Activated naive CD4-positive, alpha-beta T cell treated with Interleukin-2 at 50 U/mL for 16 hours (primary cell): ENCODE data around the gene TRIP13.

Source experiments
- DNase-seq: peaks from one replicate; pipeline ENCODE4 v3.0.0-alpha.2; 2020

The TRIP13 gene

DNA sequence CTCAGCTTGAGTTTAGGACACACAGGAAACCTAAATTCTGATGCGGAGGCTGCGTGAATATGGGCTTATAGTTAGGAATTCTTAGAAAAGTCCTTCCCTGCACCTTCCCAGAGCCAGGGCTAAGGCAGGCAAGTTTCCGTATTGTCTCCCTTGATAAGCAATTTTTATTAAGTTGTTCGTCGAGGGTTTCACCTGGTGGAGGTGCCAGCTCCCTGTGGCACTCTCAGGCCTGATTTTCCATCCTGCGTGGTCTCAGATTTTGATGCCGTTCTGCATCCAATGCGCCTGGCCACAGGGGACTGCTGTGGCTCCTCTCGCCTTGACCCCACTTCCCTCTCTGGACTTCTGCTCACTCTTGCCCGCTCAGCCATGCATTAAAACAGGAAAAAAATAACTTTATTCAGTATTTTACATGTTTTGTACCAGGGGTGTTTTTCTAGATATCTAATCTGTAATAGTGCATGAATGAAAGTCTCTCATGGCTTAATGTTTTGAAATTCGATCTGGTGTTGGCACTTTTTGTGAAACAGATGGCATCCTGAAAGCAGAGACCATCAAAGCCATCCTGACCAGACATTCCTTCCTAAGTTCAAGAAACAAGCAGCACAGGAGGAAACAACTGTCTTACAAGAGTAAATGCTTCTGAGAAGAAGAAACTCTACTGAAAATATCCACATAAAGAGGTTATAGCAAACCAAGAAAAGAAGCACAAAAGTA lies 50.7 kb downstream of the TRIP13 start:
- no peak for DNase-seq

DNA sequence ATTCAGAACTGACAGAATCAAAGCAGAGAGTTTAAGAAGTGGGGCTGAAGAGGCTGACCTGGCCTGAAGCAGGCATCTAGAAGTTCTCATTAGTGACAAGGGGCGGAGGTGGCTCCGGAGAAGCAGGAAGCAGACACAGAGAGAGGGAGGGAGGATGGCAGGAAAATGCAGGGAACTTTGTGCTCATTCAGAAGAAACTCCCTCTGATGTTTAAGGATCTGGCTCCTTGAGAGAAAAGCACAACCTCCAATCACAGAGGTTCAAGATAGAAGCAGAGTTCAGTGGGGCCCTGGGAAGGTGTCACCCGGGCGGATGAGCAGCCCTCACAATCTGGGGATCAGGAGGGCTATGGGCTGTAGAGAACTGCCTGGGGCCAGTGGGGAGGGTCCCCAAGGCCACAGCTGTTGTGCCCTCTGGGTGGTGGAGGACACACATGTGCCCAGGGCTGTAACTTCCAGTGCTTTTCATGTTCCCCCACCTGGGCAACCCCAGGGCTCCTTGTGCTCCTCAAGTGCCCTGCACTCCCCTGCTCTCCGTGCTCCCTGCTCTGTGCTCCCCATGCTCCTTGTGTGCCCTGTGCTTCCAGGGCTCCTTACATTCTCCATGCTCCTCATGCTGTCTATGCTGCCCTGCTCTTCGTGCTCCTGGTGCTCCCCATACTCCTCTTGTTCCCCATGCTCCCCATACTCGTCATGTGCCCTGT lies 51.4 kb downstream of the TRIP13 start:
- no peak for DNase-seq

DNA sequence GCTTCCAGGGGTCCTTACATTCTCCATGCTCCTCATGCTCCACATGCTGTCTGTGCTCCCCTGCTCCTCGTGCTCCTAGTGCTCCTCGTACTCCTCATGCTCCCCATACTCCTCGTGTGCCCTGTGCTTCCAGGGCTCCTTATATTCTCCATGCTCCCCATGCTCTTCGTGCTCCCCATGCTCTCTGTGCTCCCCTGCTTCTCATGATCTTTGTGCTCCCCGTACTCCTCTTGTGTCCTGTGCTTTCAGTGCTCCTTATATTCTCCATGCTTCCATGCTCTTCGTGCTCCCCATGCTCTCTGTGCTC lies 51.9 kb downstream of the TRIP13 start:
- no peak for DNase-seq

DNA sequence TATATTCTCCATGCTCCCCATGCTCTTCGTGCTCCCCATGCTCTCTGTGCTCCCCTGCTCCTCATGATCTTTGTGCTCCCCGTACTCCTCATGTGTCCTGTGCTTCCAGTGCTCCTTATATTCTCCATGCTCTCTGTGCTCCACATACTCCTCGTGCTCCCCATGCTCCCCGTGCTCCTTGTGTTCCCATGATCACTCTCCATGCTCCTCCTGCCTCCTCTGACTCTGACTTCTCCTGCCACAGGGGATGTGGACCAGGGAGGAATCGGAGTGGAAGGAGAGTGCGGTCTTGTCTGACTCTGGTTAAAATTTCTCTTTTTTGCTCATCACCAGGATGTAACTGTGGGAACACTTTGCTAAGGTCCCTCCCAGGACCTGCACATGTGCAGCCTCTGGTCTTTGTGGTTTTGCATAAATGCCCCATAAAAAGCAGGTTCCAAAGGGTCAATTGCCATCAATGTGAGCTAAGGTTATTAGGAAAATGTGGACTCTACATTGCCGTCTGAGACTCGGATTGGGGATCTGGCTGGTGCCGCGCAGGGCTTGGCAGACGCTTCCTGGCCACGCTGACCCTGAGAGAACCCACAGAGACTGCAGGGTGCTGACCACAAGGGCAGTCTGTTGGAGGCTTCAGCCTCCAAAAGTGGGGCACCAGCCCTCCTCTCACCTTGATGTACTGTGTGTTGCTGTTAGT lies 52.5 kb downstream of the TRIP13 start:
- no peak for DNase-seq

DNA sequence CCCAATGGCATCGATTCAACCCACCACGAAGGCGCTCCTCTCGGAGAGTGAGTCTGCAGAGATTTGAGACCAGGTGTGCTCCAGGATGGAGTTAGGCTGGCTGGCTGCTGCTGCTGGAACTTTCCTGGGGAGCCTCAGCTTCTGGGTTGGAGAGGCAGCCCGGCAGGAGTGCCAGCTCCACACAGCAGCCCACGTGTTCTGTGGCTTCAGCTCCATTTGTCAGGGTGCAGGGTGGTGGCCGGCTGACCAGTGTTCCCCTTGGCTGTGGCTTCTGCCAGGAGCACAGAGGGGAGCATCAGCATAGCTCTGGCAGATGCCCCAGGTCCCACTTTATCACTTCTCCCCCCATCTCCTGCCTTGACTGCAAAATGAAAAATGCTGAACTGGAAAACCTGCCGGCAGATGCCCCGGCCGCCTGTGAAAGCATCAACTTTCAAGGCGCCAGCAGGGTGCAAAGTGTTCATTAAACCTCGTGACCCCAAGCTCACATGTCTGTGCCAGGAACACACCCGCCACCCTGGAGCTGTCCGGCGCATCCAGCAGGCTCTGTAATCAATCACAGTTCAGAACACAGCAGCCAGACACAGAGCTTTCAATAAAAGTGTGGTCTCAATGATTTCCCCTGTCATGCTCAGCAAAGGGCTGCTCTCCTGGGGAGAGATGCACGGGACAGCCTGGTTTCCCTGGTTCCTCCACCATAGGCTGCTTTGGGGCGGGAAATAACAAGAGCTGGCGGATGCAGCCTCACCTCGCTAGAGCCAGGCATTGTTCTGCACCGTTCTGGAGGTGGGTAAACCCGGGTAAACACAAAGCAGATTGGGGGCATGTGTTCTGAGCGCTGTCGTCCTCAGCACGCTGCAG lies 53.2 kb downstream of the TRIP13 start:
- no peak for DNase-seq

DNA sequence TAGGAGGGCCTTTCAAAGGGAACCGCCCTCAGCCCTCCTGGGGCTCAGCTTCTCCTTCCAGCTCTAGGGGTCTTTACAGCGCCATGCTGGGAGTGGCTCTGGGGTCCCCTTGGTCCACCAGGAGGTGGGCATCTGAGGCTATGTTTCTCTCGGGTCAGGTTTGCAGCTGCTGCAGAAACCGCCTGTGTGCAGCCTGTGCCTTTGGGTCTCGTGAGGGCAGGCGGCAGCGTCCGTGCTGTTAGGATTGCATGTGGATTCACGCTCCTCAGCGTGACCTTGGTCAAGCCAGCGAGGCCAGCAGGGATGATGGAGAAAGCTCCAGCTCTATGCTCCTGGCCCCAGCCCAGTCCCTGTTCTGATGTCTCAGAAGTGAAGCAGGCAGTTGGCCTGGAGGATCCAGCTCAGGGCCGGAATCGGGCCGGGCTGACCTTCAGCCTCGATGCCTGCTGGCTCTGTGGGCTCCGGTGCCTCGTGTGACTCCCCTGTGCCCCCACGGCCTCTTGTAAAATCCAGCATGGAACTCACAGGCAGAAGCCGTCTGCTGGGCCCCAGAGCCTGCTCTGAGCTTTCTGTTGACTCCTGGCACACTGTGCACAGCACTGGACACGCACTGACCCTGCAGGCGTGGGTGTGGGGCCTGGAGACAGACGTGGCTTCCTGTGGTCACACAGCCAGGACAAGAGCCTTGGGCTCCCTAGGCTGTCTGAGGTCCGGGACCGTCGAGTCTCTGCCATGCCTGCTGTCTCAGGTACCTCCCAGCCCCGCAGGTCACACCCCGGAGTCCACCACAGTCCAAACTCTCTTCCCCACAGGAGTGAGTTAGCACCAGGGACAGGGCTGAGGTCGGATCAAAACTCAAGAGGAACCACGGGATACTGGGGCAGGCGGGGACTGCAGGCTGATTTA lies 54.3 kb downstream of the TRIP13 start:
- DNase-seq: no peak

DNA sequence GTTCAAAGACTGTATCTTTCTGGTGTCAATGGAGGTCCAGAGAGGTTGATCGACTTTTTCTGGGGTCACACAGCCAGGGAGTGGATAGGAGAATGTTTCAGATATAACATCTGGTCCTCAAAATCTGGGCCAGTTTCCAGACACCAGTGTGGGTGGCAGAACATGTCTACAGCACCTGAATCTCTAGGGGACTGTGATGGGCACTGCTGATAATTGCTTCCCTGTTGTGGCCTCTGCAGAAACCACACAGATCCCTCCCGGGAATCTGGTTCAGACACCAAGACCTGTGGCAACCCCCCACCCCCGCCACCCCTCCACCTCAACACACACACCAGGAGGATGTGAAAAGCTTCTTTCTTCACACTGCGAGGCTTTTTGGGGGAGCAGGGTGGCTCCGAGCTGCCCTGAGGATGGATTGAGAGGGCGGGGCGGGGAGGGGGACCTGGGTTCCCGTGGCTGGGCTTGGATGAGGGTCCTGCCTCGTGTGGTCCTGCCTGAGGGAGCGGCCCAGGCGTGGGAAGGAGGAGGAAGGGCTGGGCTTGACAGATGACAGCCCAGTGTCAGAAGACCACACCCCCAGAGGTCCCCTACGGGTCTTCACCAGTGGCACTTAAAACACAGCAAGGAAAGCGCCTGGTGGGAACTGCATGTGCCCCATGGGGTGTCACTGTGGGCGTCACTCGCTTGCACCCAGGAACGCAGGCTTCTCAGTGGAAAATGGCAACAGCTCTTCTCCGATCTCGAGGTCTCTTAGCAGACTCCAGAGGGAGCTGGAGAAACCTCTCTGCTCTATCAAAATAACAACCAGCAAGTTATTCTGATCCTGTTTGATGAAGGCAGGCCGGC lies 55.2 kb downstream of the TRIP13 start:
- DNase-seq: no peak

DNA sequence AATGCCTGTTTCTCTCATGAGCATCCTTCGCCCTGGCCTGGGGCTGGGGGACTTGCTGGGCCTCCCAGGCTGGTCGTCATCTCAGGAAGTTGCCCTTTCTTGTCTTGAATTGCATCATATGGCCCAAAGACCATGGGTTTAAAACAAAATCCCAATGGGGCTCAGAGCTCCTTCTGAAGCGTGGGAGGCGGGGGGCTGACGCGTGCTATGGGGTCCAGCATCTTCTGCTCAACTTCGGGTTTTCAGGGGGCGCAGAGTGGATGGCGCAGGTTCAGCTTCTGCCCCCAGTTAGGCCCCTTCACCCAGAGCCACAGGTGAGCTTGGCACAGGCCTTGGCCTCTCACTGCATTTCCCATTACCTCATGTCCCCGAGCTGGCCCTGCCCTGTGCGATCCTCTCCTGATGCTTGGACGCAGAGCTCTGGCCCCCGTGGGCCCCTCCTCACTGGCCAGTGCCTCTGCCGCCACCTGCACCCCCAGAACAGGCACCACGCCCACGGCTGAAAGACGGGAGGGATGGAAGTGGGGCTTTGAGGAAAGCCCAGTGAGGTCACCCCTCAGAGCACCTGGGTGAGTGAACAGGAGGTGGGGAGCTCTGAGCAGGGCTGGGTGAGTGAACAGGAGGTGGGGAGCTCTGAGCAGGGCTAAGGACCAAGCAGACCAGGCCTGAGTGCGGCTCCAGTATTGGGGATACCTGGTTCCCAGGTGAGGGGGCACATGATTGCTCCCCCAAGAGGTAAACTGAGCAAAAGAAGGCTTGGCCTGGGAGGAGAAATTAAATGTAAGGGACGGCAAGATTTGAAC lies 56.0 kb downstream of the TRIP13 start:
- no peak for DNase-seq

DNA sequence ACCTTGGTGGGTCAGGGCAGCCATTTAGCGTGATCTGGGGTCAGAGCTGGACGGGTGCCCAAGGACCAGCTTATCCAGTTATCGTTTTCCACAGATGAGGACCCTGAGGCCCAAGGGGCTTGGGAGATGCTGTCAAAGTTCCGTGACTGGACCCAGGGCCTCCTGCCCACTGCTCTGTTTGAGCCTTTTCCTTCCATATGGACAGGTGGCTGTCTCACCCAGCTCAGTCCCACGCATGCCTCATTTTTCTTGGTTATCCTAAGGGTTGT lies 56.5 kb downstream of the TRIP13 start:
- DNase-seq: no peak

DNA sequence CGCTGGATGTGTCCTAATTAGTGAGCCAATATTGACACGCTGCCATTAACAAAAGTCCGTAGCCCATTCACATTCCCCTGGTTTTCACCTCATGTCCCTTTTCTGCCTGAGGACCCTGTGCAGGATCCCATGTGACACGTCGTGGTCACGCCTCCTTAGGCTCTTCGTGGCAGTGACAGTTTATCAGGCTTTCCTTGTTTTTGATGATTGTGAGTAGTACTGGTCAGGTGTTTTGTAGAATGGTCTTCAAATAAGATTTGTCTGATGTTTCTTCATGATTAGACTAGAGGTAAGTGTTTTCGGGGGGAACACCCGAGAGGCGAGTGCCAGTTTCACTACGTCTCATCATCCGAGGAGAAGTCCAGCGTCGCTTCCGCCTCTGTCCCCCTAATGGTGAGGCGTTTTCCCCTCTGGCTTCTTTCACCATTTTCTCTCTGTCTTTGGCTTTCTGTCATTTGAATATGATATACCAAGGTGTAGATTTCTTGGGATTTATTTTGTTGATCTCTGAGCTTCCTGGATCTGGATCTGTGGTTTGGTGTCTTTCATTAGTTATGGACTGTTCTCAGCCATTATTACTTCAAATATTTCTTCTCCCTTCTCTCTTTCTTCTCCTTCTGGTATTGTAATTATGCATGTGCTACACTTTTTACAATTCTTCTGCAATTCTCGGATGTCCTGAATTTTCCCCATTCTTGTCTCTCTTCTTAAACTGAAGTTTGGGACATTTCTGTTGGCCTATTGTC lies 57.3 kb downstream of the TRIP13 start:
- DNase-seq: no peak

DNA sequence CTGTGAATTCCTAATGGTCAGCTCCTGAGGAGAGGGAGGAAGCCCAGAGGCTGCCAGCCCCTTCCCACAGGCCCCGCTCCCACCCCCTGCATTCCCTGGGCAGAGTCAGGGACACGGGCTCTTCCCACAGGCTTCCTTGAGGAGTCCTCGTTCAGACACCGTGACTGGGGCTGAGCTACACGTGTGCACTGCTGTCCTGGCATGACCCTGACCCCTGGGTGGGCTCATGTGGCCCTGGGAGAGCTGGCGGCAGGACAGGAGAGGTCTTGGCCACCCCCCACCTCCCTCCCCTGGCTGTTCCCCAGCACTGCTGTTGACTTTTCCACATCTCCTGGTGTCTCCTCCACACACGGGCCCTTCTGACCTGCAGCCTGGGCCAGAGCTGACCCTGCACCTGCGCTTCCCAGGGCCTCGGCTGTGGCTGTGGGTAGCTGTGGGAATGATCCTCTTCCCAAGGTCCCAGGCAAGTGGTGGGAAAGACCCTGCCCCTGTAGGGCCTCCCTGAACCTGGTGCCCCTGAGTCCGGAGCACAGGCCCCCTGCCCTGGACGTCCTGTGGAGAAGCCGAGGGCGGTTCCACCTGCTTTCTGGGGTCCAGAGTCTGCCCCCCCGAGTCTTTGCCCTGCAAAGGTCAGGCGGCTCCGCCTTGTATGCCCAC lies 59.4 kb downstream of the TRIP13 start:
- DNase-seq: no peak

DNA sequence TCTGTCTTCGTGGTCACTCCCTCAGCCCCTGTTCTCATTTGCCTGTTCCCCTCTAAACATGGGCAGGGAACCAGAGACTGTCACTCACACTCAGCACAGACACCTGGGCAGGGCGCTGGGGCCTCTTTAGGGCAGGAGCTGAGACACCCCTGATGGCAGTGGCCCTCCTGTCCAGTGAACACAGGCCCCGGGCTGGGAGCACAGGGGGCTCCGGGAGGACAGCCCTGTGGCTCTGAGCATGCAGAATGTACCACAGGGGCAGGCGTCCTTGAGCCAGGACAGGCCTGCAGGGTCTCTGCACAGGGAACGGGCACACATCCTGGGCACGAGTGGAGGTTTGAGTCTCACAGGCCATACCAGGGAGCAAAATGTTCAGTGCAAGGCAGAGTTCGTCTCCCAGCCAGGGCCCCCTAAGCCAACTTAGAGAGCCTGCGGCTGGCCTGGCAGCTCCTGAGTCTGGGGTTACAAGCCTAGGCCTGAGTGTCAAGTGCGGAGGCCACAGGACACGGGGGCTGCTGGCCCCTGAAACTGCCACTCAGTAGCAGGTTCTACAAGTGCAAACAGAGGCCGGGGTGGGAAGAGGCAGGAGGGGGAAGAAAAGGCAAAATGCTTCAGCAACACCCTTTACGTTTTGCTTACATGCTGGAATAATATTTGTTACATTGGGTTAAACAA lies 60.0 kb downstream of the TRIP13 start:
- DNase-seq: no peak

DNA sequence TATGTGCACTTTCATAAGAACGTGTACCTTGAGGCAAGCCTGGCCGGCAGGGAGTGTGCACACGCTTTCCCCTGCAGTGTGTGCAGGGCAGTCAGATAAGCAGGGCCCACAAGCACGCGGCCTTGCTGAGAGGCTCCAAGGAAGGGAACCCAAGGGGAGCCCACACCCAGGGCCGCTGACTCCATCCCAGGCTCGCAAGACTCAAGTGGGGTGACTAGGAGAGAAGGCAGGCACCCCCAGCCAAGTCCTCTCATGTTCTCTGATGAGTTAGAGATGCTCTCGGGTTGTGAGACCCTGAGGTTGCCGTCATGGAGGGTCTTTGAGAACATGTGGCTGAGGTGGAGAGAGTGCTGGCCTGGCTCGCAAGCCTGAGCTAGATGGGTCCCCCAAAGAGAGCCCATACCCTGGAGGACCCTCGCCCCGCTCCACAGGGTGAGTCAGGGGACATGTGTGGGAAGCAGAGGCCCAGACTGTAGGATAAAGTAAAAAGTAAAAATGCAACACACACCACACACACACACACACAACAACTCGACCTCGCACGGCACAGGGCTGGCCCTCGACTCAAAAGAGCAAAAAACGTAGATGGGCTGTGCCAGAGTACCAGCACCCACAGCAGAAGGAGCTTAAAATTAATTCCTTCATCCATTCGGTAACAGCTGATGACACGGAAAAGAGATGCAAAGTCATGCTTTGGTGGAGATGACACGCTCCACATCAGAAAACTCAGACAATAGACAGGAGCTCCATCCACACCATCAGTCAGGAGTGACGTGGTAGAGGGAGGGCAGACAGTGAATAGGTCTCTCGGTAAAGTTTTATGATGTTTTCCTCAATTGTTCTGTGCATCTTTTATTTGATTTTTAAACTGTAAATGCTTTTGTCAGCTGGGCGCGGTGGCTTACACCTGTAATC lies 61.1 kb downstream of the TRIP13 start:
- DNase-seq: no peak

DNA sequence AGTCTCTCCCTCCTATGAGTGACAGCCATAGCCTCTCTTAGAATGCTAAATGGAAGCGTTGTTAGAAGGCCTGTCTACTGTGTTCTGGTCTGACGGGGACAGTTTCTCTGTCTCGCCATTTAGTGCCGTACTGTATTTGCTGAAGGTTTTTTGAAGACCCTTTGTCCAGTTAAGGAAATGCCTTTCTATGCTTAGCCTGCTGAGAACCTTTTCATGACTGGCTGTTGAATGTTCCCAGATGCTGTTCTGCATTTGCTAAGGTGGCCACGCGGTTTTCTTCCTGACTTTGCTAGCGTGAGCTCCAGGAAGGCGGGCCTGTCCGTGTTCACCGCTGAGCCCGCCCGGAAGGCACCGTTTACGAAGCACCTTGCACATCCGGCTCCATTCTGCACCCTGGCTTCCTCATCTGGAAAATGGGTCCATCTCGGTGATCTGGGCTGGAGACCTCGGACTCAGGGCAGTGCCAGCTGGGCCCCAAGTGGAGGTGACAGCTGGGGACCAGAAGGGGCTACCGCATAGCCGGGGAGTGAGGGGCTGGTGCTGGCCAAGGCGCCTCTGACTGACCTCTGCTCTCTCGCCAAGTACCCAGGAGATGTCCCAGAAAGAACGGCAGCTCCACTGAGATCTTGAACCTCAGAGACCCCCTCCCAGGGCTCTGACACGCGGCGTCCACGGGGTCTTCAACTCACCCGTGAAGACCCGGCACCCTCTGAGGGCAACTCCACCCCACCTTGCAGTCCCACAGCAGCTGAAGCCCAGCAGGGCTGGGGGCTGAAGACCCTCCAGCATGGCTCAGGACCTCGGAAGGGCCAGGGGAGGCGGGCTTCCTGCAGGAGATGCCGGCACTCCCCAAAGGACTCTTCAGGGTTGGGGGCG lies 63.4 kb downstream of the TRIP13 start:
- DNase-seq: no peak

DNA sequence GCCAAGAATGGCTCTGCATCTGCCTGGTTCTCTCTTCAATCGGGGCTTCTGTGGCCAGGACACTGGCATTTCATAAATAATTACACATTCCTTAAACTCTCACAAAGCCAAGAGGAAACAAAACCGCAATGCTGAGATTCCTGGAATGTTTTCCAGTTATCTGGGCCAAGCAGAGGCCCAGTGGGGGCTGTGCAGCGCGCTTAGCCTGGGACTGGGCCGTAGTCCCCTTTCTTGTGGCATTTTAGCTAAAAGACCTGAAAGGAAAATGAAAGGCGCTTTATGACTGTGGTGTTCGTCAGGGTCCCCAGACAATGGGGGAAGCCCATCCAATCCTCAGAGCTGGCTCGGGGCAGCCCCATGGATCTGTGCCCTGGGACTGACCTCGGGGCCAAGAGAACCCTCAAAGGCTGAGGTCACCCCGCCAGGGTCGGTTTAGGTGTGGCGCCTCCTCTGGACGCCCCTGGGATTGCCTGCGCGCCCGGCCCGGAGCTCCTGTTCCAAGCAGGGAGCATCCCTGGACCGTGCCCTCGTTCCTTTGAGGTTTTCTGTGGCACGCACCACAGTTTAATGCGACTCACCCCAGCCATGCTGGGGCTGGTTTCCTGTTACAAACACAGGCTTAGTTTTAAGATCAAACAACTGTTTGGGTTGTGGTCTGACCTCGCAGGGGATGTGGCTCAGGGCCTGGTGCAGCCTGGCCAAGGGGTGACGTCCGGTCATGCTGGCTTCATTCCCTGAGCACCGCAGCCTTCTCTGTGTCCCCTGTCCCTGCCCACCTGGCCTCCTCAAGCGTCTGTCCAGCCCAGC lies 64.5 kb downstream of the TRIP13 start:
- peak; percentile 17 for DNase-seq
